K562 (cell line): ENCODE results near the gene SLC38A7. TPM values are rescaled to one million over a fixed set of nuclear protein-coding genes. Genes with fewer than 3 reads are reported as not detected.

Experiments used
- ATAC-seq: fragments of 200-7000 bp; cut with Tn5 transposase; 3 replicates; pipeline ENCODE4 v1.9.1; 2020; ENCODE audit warnings: moderate library complexity
- BruUV-seq: library from RNA; stranded (reverse); fragments of 400-500 nt; replicated peaks from 2 replicates; lab custom pipeline; 2021; lab: Mats Ljungman, UMichigan
- CTCF ChIA-PET: fragments of 300-600 bp; formaldehyde crosslinking; extraction: SDS; loops from one replicate; lab custom pipeline; 2021; ENCODE audit warnings: low intra/inter-chr PET ratio; lab: Yijun Ruan, JAX
- POLR2A ChIA-PET: fragments of 300-600, 350-650 bp; sonication (Branson Sonifier 250); formaldehyde crosslinking; extraction: SDS; loops from one replicate; lab custom pipeline; 2021; ENCODE audit warnings: antibody characterized with exemption, inconsistent platforms; lab: Yijun Ruan, JAX
- DNase-seq, 4 experiments: peaks; one replicate each; pipeline versions ENCODE4 v3.0.0 to v3.0.0-alpha.2; 2011 to 2018; ENCODE audit warnings: low spot score in 3 of 4, mixed read lengths in 3 of 4; ENCODE audit errors: extremely low read depth in 1 of 4
- FAIRE-seq: peaks from 2 replicates; lab custom pipeline; 2011; peaks lifted over from hg19 to GRCh38; lab: Jason Lieb, UNC
- H2AFZ ChIP-seq: 2 replicates; pipeline ENCODE4 v1.6.0; 2011; ENCODE audit warnings: low read depth, low read length, control low read depth, inconsistent platforms
- H3K27ac ChIP-seq: fragments of 200-600 bp; 3 replicates; pipeline ENCODE4 v1.8.0; 2011; ENCODE audit warnings: low read depth, mild to moderate bottlenecking, control low read depth, inconsistent platforms, low read length, moderate library complexity, mixed read lengths; ENCODE audit errors: extremely low read depth
- H3K27me3 ChIP-seq, 2 experiments: fragments of 300-600 bp in 1 of 2; 2 replicates in 1 of 2; 3 replicates in 1 of 2; pipeline versions ENCODE4 v1.6.0 to v1.8.0; 2011; ENCODE audit warnings: inconsistent platforms in 2 of 2, low read length in 2 of 2, mild to moderate bottlenecking in 1 of 2, mixed read lengths in 1 of 2, moderate library complexity in 1 of 2; ENCODE audit not compliant: control insufficient read depth in 2 of 2, insufficient read depth in 2 of 2
- H3K36me3 ChIP-seq: fragments of 300-600 bp; 3 replicates; pipeline ENCODE4 v1.8.0; 2011; ENCODE audit warnings: mild to moderate bottlenecking, low read length, inconsistent platforms; ENCODE audit not compliant: control insufficient read depth, insufficient read depth
- H3K4me1 ChIP-seq, 2 experiments: fragments of 200-600 bp in 1 of 2; replicated peaks in 1 of 2; 2 replicates in 1 of 2; 3 replicates in 1 of 2; pipeline versions ENCODE4 v1.5.1 to v1.8.0; 2011; ENCODE audit warnings: inconsistent platforms in 2 of 2, low read length in 2 of 2, mild to moderate bottlenecking in 1 of 2, mixed read lengths in 1 of 2, moderate library complexity in 1 of 2; ENCODE audit not compliant: control insufficient read depth in 2 of 2, insufficient read depth in 2 of 2
- H3K4me2 ChIP-seq: 2 replicates; pipeline ENCODE4 v1.6.1; 2011; ENCODE audit warnings: low read length, control low read depth, inconsistent platforms, mixed read lengths; ENCODE audit not compliant: insufficient read depth
- H3K4me3 ChIP-seq: fragments of 200-600 bp; sonication (generic), shearing (Covaris generic); 2 replicates; pipeline ENCODE4 v1.5.1; 2016; ENCODE audit warnings: control low read depth, inconsistent platforms
- H3K79me2 ChIP-seq: fragments of 200-600 bp; 3 replicates; pipeline ENCODE4 v1.8.0; 2011; ENCODE audit warnings: low read length, inconsistent platforms; ENCODE audit not compliant: control insufficient read depth, insufficient read depth
- H3K9ac ChIP-seq, 2 experiments: 2 replicates each; pipeline versions ENCODE4 v1.6.0 to v1.6.1; 2011; ENCODE audit warnings: low read depth in 2 of 2, low read length in 2 of 2, control low read depth in 1 of 2, inconsistent platforms in 1 of 2, mild to moderate bottlenecking in 1 of 2, mixed read lengths in 1 of 2; ENCODE audit not compliant: insufficient read depth in 1 of 2
- H3K9me1 ChIP-seq: one replicate; pipeline ENCODE4 v1.6.0; 2011; ENCODE audit warnings: inconsistent platforms, mild to moderate bottlenecking, low read length, moderate library complexity; ENCODE audit not compliant: control insufficient read depth, insufficient read depth
- H3K9me3 ChIP-seq: replicated peaks from 2 replicates; pipeline ENCODE4 v1.5.1; 2011; ENCODE audit warnings: low read depth, low read length, inconsistent platforms; ENCODE audit not compliant: control insufficient read depth, insufficient read depth
- H4K20me1 ChIP-seq: replicated peaks from 2 replicates; pipeline ENCODE4 v1.6.1; 2011; ENCODE audit warnings: low read length, inconsistent platforms, mixed read lengths; ENCODE audit not compliant: control insufficient read depth, insufficient read depth
- SPI1 ChIP-seq: IDR thresholded peaks from 2 replicates; pipeline ENCODE4 v1.6.1; 2011; ENCODE audit warnings: low read depth, low read length, control low read depth, borderline replicate concordance
- ZFP91 ChIP-seq: sonication (generic); formaldehyde crosslinking; IDR thresholded peaks from 2 replicates; pipeline ENCODE4 v1.8.0; 2022; ENCODE audit warnings: mild to moderate bottlenecking, missing genetic modification reagents
- ZNF384 ChIP-seq: IDR thresholded peaks from 2 replicates; pipeline ENCODE4 v1.6.1; 2012; ENCODE audit warnings: low read depth, low read length, improper control_type of control experiment
- ZNF778 ChIP-seq: fragments of 450-650 bp; formaldehyde crosslinking; IDR thresholded peaks from 2 replicates; pipeline ENCODE4 v1.4.0; 2020; ENCODE audit warnings: mild to moderate bottlenecking, moderate library complexity
- WGBS: fragments of 100-300 bp; shearing (Covaris generic); methylation state at CpG from one replicate; pipeline ENCODE4 v1.1.6; 2016; ENCODE audit warnings: low coverage, mixed read lengths; ENCODE audit not compliant: insufficient coverage; ENCODE audit errors: missing lambda C conversion rate; 5-methylcytosine and 5-hydroxymethylcytosine counted together
- in situ Hi-C: fragments of 300-500 bp; cut with MboI; formaldehyde crosslinking; loops from 4 replicates; pipeline ENCODE4 v1.15.0; 2018; ENCODE audit warnings: inconsistent platforms, mixed read lengths
- intact Hi-C: fragments of 100-400 bp; cut with micrococcal nuclease; formaldehyde crosslinking; loops from 2 replicates; pipeline ENCODE4 v1.14.2; 2022
- polyA plus RNA-seq, 8 experiments: library from polyadenylated mRNA; depleted of rRNA in 4 of 8; stranded (reverse) in 5 of 8; unstranded in 3 of 8; fragments of >200 nt; fragmentation: Nextera tagmentation in 2 of 8; fragmentation: Illumina TruSeq in 1 of 8; extraction: Ambion mirVana in 2 of 8; extraction: Trizol in 1 of 8; gene quantifications; 2 replicates each; pipeline versions ENCODE4 v1.2.1 to v1.2.3, GENCODE V29; 2011 to 2014; ENCODE audit warnings: inconsistent platforms in 1 of 8, missing spikeins in 1 of 8
- total RNA-seq, 7 experiments: library from RNA; depleted of rRNA in 6 of 7; stranded (reverse); fragments of >200 nt in 6 of 7; fragmentation: Illumina TruSeq in 2 of 7; extraction: Trizol in 2 of 7; gene quantifications; 2 replicates each; pipeline versions ENCODE4 v1.2.1 to v1.2.3, GENCODE V29; 2011 to 2021; ENCODE audit warnings: low replicate concordance in 1 of 7
- TF ChIP-seq, protein P1 (sequence below), 2 experiments: fragments of 450-650 bp; IDR thresholded peaks; 2 replicates each; pipeline ENCODE4 v1.6.1; 2016
- TF ChIP-seq, protein P2 (sequence below): sonication (generic); formaldehyde crosslinking; IDR thresholded peaks from 2 replicates; pipeline ENCODE4 v1.9.0; 2022; ENCODE audit warnings: mild to moderate bottlenecking, missing genetic modification reagents

Gene SLC38A7
- total and polyA plus RNA-seq, 9 of the 15 experiments (the other 6 are each of a cell fraction or from before 2014, with no cell fraction given): 2.7 to 12.2 (median 6.5) TPM

DNA sequence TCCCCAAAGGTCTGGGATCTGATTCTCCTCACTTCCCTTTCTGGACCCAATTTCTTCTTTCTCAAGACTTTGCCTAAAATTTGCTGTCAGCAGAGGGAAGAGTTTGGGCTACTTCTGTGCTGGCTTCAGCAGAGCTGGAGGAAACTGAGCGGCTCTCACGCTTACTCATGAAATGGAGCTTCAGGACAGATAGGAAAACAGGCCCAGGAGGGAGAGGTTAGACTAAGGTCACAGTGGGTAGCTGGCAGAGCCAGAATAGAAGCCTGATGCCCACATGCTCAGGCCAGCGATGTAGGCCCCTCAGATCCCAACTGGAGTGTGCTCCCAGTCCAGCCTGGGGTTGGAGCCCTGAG lies 593 bp downstream of the SLC38A7 start:
- BruUV-seq: no TSS peak
- POLR2A ChIA-PET: interaction anchor here (0.6 to 1.6 kb wide), 4 partner anchors 12 to 81 kb away, joined by 3 to 5 read pairs (median 4); partner anchors contain the start of gene GOT2
- CTCF ChIA-PET: no interaction called here
- in situ Hi-C loops: no loop called here
- WGBS: 0% methylated on average over 3 of the region's 3 CpGs
- peak overlapping the region; percentile 76 for H3K4me3 ChIP-seq
- H3K27ac ChIP-seq: peak overlapping the region; percentile 50
- H3K36me3 ChIP-seq: 0 out of 3 replicates have a peak, but pooled peaks cover 4% of the 10 kb centered on the region
- TF ChIP-seq, protein P1, sequence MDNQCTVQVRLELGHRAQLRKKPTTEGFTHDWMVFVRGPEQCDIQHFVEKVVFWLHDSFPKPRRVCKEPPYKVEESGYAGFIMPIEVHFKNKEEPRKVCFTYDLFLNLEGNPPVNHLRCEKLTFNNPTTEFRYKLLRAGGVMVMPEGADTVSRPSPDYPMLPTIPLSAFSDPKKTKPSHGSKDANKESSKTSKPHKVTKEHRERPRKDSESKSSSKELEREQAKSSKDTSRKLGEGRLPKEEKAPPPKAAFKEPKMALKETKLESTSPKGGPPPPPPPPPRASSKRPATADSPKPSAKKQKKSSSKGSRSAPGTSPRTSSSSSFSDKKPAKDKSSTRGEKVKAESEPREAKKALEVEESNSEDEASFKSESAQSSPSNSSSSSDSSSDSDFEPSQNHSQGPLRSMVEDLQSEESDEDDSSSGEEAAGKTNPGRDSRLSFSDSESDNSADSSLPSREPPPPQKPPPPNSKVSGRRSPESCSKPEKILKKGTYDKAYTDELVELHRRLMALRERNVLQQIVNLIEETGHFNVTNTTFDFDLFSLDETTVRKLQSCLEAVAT (IDR thresholded peaks at IDR 0.05): no peak
- TF ChIP-seq ZFP91 (no peak), SPI1 (peak; percentile 27; the same call in 1 of the 2 replicates), ZNF384 (no peak), ZNF778 (CRISPR knock-in tag) (no peak)
- TF ChIP-seq, protein P2, sequence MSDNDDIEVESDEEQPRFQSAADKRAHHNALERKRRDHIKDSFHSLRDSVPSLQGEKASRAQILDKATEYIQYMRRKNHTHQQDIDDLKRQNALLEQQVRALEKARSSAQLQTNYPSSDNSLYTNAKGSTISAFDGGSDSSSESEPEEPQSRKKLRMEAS (CRISPR knock-in tag): no peak
- TF ChIP-seq, all 486 proteins: peak for 1
- Histone ChIP-seq H3K9ac (peak overlapping the region; percentile 77 to 99; a peak in 3 of 4 replicates), H3K9me1 (no peaks in the 10 kb centered on the region), H4K20me1 (no peaks in the 10 kb centered on the region), H2AFZ (peak overlapping the region; percentile 97), H3K9me3 (no peaks in the 10 kb centered on the region), H3K4me2 (peak overlapping the region; percentile 85), H3K27me3 (no peaks in the 10 kb centered on the region), H3K79me2 (0 out of 3 replicates have a peak, but pooled peaks cover 3% of the 10 kb centered on the region), H3K4me1 (peaks cover 4 to 16% of the 10 kb centered on the region in 2 experiments; a peak in 3 of 5 replicates)
- DNase-seq (peak in 1 of 4 experiments; percentile 23), ATAC-seq (peak; percentile 34), FAIRE-seq (no peak)
- intact Hi-C loops: no loop called here
